Measurements from ENCODE around the gene CALML5. TPM values are rescaled to one million over a fixed set of nuclear protein-coding genes. Genes with fewer than 3 reads are reported as not detected.

The CALML5 gene
- total RNA-seq, 3 donors from 2014 or later: 31.0 to 31.1 TPM; not detected in 1

DNA sequence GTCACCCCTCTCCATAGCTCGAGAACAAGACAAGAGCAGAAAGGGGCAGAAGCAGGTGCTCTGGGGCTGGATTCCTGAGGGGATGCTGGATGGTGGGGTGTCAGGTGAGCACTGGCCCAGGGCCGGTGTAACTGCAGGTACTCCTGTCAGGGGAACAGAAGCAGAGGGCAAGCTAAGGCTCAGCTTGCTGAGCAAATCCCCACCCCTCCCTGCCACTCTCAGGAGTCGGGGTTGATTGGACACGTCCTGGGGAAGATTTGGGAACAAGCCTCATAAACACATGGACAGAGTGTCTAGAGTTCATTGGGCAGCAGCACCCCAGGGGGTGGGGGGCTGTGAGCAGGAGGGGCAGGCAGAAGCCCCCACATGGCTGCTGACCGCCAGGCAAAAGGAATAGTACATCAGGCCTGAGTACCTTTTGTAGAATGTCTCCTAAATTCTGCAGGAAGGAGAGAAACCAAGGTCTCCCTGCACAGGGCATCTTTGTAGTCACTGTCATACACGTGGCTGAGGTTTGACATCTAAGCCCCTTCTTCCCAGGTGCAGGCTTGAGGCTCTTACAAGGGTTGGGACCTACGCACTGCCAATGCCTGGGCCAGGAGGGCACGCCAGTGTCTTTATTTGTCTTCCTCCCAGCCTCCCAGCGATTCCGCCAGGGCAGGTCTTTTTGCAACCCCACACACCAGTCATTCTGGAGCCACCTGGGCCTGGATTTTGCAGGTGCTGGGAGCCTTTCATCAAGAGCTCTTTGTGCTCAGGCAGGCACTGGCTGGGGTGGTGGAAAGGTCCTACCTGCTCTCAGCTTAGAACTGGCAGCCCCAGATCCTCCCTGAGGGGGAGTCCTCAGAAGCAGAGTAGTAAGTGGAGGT is 28.2 kb upstream of the CALML5 start:
- no peaks in the 10 kb centered on the region for H3K9me3 ChIP-seq
- peak overlapping the region; percentile 18 to 25 for H3K27ac ChIP-seq
- peak; percentile 42 to 45 for DNase-seq (ENCODE audit: low spot score in 2 of 2)
- no peak for TF ChIP-seq POLR2A (IDR thresholded peaks at IDR 0.05)
- no peak for TF ChIP-seq POLR2AphosphoS5 (IDR thresholded peaks at IDR 0.05)
- TF ChIP-seq, protein P1, sequence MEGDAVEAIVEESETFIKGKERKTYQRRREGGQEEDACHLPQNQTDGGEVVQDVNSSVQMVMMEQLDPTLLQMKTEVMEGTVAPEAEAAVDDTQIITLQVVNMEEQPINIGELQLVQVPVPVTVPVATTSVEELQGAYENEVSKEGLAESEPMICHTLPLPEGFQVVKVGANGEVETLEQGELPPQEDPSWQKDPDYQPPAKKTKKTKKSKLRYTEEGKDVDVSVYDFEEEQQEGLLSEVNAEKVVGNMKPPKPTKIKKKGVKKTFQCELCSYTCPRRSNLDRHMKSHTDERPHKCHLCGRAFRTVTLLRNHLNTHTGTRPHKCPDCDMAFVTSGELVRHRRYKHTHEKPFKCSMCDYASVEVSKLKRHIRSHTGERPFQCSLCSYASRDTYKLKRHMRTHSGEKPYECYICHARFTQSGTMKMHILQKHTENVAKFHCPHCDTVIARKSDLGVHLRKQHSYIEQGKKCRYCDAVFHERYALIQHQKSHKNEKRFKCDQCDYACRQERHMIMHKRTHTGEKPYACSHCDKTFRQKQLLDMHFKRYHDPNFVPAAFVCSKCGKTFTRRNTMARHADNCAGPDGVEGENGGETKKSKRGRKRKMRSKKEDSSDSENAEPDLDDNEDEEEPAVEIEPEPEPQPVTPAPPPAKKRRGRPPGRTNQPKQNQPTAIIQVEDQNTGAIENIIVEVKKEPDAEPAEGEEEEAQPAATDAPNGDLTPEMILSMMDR (IDR thresholded peaks at IDR 0.05): no peak
- intact Hi-C loops (cut with DNase I; ENCODE audit: low total_unique reads): no loop called here
- no peaks in the 10 kb centered on the region for H3K36me3 ChIP-seq
- no peaks in the 10 kb centered on the region for H3K4me1 ChIP-seq
- H3K27me3 ChIP-seq: no peaks in the 10 kb centered on the region
- no peak overlapping the region for H3K4me3 ChIP-seq

DNA sequence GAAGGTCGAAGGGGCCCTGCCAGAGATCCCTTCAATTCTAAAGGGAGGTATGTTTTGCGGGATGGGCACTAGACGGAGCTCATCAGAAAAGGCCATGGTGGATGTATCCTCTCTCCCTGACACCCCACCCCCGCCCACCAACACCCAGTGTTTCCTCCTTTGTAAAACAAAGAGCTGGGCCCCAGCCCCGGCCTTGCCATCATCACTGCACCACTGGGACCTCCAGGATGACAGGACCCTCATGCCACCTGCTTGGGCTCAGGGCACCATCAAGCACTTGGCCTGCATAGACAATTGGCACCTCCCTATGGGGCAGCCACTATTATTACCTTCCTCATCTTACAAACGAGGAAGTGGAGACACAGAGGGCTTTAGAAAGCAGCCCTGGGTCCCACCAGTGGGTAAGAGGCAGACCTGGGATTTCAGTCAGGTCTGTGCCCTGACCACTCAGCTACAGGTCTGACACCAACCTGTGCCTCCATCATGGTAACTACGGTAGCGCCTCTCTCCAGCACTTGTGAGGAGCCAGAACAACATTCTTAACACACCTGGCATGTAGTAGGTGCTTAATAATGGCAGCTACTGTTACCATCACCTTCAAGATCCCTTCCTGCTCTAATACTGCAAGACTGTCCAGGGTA is 27.4 kb upstream of the CALML5 start:
- DNase-seq (ENCODE audit: low spot score in 2 of 2): peak in 1 of 2 donors; percentile 38
- intact Hi-C loops (cut with DNase I; ENCODE audit: low total_unique reads): no loop called here
- TF ChIP-seq, protein P1 (IDR thresholded peaks at IDR 0.05): no peak
- no peak for TF ChIP-seq POLR2AphosphoS5 (IDR thresholded peaks at IDR 0.05)
- TF ChIP-seq POLR2A (IDR thresholded peaks at IDR 0.05): no peak
- no peaks in the 10 kb centered on the region for H3K36me3 ChIP-seq
- H3K4me3 ChIP-seq: peak overlapping the region in 1 of 3 donors; percentile 49
- H3K27me3 ChIP-seq: no peaks in the 10 kb centered on the region
- no peaks in the 10 kb centered on the region for H3K9me3 ChIP-seq
- H3K4me1 ChIP-seq: no peaks in the 10 kb centered on the region
- peak overlapping the region in 1 of 2 donors; percentile 86 for H3K27ac ChIP-seq

DNA sequence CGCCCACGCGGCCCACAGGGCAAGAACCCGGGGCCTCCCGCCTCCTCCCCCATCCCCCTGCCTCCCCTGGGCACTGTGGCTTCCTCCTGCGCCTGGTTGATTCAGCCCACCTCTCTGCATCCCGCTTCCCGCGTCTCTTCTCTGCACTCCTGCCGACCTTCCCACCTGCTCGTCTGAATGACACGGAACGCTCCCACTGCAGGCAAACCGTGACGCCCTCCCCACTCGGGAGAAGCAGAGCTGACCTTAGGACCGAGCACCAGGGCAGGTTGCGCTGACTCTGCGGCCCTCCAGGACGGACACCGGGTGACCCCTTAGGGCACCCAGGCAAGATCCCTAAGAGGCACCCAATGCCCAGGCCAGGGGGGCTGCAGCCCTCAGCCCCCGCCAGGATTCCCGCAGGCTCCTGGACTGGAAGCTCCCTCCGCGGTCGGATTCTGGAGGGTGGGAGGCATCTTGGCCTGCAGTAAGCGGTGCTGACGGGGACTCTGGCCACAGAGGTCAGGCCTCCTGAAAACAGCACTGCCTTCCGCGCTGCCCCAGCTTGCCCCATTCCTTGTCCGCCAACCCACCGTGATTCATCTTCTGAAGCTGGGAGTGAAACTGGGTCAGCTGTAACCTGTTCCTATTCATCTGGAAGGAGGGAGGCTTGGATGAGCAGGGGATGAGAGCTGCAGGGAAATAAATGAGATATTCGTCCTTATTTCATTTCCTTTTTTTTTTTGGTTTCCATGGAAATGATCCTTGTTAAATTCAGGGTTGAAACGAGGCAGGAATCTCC is 26.4 kb upstream of the CALML5 start:
- DNase-seq (ENCODE audit: low spot score in 2 of 2): peak in 1 of 2 donors; percentile 27
- intact Hi-C loops (cut with DNase I; ENCODE audit: low total_unique reads): no loop called here
- Histone ChIP-seq H3K27me3 (no peaks in the 10 kb centered on the region), H3K4me1 (no peaks in the 10 kb centered on the region), H3K4me3 (peak overlapping the region in 2 of 3 donors; percentile 49 to 58), H3K36me3 (no peaks in the 10 kb centered on the region), H3K9me3 (no peaks in the 10 kb centered on the region), H3K27ac (peak overlapping the region; percentile 73 to 86)
- no peak for TF ChIP-seq POLR2A (IDR thresholded peaks at IDR 0.05)
- TF ChIP-seq POLR2AphosphoS5 (IDR thresholded peaks at IDR 0.05): no peak
- TF ChIP-seq, protein P1 (IDR thresholded peaks at IDR 0.05): no peak

DNA sequence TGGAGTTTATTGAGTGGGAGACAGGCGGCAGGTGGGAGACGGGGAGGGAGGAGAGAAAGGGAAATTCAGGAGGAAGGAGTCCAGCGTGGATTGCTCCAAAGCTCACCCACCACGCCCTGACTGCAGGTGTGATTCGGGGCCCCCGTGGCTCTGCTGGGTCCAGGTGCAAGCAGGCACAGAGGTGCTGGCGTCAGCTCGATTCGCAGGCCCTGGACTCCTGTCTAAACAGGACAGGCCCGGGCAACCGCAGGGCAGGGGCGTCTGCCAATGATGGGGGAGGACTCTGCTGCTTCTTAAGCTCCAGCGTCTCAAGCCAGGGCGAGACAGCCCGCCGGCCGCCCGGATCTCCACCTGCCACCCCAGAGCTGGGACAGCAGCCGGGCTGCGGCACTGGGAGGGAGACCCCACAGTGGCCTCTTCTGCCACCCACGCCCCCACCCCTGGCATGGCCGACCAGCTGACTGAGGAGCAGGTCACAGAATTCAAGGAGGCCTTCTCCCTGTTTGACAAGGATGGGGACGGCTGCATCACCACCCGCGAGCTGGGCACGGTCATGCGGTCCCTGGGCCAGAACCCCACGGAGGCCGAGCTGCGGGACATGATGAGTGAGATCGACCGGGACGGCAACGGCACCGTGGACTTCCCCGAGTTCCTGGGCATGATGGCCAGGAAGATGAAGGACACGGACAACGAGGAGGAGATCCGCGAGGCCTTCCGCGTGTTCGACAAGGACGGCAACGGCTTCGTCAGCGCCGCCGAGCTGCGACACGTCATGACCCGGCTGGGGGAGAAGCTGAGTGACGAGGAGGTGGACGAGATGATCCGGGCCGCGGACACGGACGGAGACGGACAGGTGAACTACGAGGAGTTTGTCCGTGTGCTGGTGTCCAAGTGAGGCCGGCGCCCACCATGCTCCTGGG is 25.5 kb upstream of the CALML5 start, which contains the start of gene CALML3:
Gene CALML3, plus strand, starts transcription at position 321 of the 920 bp plus-strand sequence. Its CDS starts 125 bp downstream, at position 446.
- TF ChIP-seq POLR2AphosphoS5 (IDR thresholded peaks at IDR 0.05): no peak
- TF ChIP-seq, protein P1 (IDR thresholded peaks at IDR 0.05): no peak
- TF ChIP-seq POLR2A (IDR thresholded peaks at IDR 0.05): no peak
- no peaks in the 10 kb centered on the region for H3K27me3 ChIP-seq
- H3K4me1 ChIP-seq: no peaks in the 10 kb centered on the region
- H3K36me3 ChIP-seq: no peaks in the 10 kb centered on the region
- H3K27ac ChIP-seq: peak within 1 kb of the TSS; percentile 73 to 86
- intact Hi-C loops (cut with DNase I; ENCODE audit: low total_unique reads): no loop called here
- peak; percentile 50 to 78 for DNase-seq (ENCODE audit: low spot score in 2 of 2)
- H3K4me3 ChIP-seq: peak within 1 kb of the TSS in 2 of 3 donors; percentile 49 to 58
- no peaks in the 10 kb centered on the region for H3K9me3 ChIP-seq

Measured in breast epithelium (tissue), 4 donors.